MCF 10A (cell line): Measurements from ENCODE around the gene GABRR3. TPM values are rescaled to one million over a fixed set of nuclear protein-coding genes. Genes with fewer than 3 reads are reported as not detected.
A peak's percentile ranks its signal among the peaks of the same experiment; 100 is the strongest.

Experiments used
- BruUV-seq: library from RNA; stranded (reverse); fragments of 400-500 nt; replicated peaks from 2 replicates; lab custom pipeline; 2021; lab: Mats Ljungman, UMichigan
- CTCF ChIA-PET: fragments of 300-600 bp; sonication (Branson Sonifier 250); formaldehyde crosslinking; extraction: SDS; loops from one replicate; lab custom pipeline; 2021; ENCODE audit warnings: antibody characterized with exemption, inconsistent platforms; lab: Yijun Ruan, JAX
- POLR2A ChIA-PET: fragments of 300-600, 350-650 bp; sonication (Branson Sonifier 250); formaldehyde crosslinking; extraction: SDS; loops from one replicate; lab custom pipeline; 2020; ENCODE audit warnings: antibody characterized with exemption, inconsistent platforms; lab: Yijun Ruan, JAX
- DNase-seq: peaks from one replicate; pipeline ENCODE4 v3.0.0-alpha.2; 2018; ENCODE audit not compliant: unreplicated experiment
- H3K27ac Mint-ChIP-seq: one replicate; pipeline ENCODE4 v1.8.0; 2022; ENCODE audit warnings: mild to moderate bottlenecking, low read depth, mixed read lengths; ENCODE audit not compliant: unreplicated experiment
- H3K27me3 Mint-ChIP-seq: one replicate; pipeline ENCODE4 v1.8.0; 2022; ENCODE audit warnings: mixed read lengths; ENCODE audit not compliant: insufficient read depth, unreplicated experiment
- H3K36me3 Mint-ChIP-seq: one replicate; pipeline ENCODE4 v1.8.0; 2022; ENCODE audit warnings: mild to moderate bottlenecking, moderate library complexity, mixed read lengths; ENCODE audit not compliant: insufficient read depth, unreplicated experiment
- H3K4me1 Mint-ChIP-seq: one replicate; pipeline ENCODE4 v1.8.0; 2022; ENCODE audit warnings: mixed read lengths; ENCODE audit not compliant: insufficient read depth, unreplicated experiment
- H3K4me3 Mint-ChIP-seq: one replicate; pipeline ENCODE4 v1.8.0; 2022; ENCODE audit warnings: mild to moderate bottlenecking, moderate library complexity, mixed read lengths; ENCODE audit not compliant: unreplicated experiment
- H3K9me3 Mint-ChIP-seq: one replicate; pipeline ENCODE4 v1.8.0; 2022; ENCODE audit warnings: mixed read lengths; ENCODE audit not compliant: unreplicated experiment
- intact Hi-C: fragments of 100-400 bp; cut with micrococcal nuclease; formaldehyde crosslinking; loops from 2 replicates; pipeline ENCODE4 v1.14.1; 2022
- total RNA-seq: library from RNA; stranded (reverse); gene quantifications from 2 replicates; pipeline ENCODE4 v1.2.3, GENCODE V29; 2022
- TF ChIP-seq, protein P1 (sequence below): fragments of 200-600 bp; IDR thresholded peaks from one replicate; pipeline ENCODE4 v1.8.0; 2022; ENCODE audit warnings: antibody characterized with exemption, mild to moderate bottlenecking; ENCODE audit not compliant: unreplicated experiment

Gene GABRR3
- total RNA-seq, 1 experiment from 2014 or later, result not detected

GRCh38 chr3:97952872-97953271 lies 82.2 kb downstream of the GABRR3 start:
- H3K27ac Mint-ChIP-seq, result no peak overlapping the region
- no peak for DNase-seq
- H3K4me3 Mint-ChIP-seq, result no peak overlapping the region

GRCh38 chr3:97952280-97952679 lies 82.8 kb downstream of the GABRR3 start:
- POLR2A ChIA-PET, result interaction anchor here (0.6 to 2.9 kb wide), 5 partner anchors 8 to 62 kb away, joined by 3 to 9 read pairs (median 3); partner anchors contain the start of gene RIOX2
- no TSS peak for BruUV-seq
- no peaks in the 10 kb centered on the region for H3K9me3 Mint-ChIP-seq
- peaks cover 82% of the 10 kb centered on the region for H3K36me3 Mint-ChIP-seq
- TF ChIP-seq, protein P1, sequence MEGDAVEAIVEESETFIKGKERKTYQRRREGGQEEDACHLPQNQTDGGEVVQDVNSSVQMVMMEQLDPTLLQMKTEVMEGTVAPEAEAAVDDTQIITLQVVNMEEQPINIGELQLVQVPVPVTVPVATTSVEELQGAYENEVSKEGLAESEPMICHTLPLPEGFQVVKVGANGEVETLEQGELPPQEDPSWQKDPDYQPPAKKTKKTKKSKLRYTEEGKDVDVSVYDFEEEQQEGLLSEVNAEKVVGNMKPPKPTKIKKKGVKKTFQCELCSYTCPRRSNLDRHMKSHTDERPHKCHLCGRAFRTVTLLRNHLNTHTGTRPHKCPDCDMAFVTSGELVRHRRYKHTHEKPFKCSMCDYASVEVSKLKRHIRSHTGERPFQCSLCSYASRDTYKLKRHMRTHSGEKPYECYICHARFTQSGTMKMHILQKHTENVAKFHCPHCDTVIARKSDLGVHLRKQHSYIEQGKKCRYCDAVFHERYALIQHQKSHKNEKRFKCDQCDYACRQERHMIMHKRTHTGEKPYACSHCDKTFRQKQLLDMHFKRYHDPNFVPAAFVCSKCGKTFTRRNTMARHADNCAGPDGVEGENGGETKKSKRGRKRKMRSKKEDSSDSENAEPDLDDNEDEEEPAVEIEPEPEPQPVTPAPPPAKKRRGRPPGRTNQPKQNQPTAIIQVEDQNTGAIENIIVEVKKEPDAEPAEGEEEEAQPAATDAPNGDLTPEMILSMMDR, result no peak
- intact Hi-C loops, result no loop called here
- peaks cover 12% of the 10 kb centered on the region for H3K4me1 Mint-ChIP-seq
- H3K4me3 Mint-ChIP-seq, result no peak overlapping the region
- no peak overlapping the region for H3K27ac Mint-ChIP-seq
- CTCF ChIA-PET, result interaction anchor here (1.0 to 2.4 kb wide), 3 partner anchors 11 to 158 kb away, joined by 3 to 11 read pairs (median 6); no protein-coding TSS in a partner anchor
- H3K27me3 Mint-ChIP-seq, result no peaks in the 10 kb centered on the region
- DNase-seq, result peak; percentile 78

More at GRCh38 chr3:97952872-97953271, 82.2 kb downstream of the GABRR3 start:
- intact Hi-C loops, result no loop called here
- no TSS peak for BruUV-seq
- TF ChIP-seq, protein P1, result no peak
- Mint-ChIP-seq H3K36me3 (peaks cover 86% of the 10 kb centered on the region), H3K27me3 (no peaks in the 10 kb centered on the region), H3K9me3 (no peaks in the 10 kb centered on the region), H3K4me1 (peaks cover 12% of the 10 kb centered on the region)
- ChIA-PET CTCF (interaction anchor here (0.6 to 2.4 kb wide), 4 partner anchors 13 to 158 kb away, joined by 3 to 11 read pairs (median 4); no protein-coding TSS in a partner anchor), POLR2A (interaction anchor here (0.6 to 2.9 kb wide), 6 partner anchors 8 to 61 kb away, joined by 3 to 9 read pairs (median 3); partner anchors contain the start of gene RIOX2)

DNA sequence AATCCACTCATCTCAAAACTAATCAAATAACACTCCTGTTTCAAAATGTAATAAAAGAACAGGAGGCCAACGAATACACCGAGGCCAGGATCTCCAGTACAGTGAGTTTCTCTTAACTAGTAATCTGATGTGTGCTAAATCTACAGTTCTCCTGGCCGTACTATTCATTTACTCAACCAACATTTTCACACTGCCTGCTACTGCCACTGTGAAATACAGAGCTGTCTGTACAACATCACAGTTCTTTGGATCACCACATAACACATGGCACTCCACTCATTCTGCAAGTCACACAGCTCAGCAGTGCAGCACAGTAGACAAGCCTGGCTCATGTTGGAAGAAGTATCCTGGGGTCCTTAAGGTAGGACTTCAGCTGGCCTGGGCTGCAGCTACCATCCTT lies 84.8 kb downstream of the GABRR3 start:
- ChIA-PET POLR2A (no interaction called here), CTCF (interaction anchor here (0.7 to 1.9 kb wide), 4 partner anchors 10 to 637 kb away, joined by 3 to 6 read pairs (median 4); no protein-coding TSS in a partner anchor)
- TF ChIP-seq, protein P1, result no peak
- BruUV-seq, result no TSS peak
- no peaks in the 10 kb centered on the region for H3K9me3 Mint-ChIP-seq
- no peak overlapping the region for H3K4me3 Mint-ChIP-seq
- H3K27me3 Mint-ChIP-seq, result no peaks in the 10 kb centered on the region
- intact Hi-C loops, result no loop called here
- peak overlapping the region; percentile 23 for H3K27ac Mint-ChIP-seq
- peaks cover 12% of the 10 kb centered on the region for H3K4me1 Mint-ChIP-seq
- peaks cover 80% of the 10 kb centered on the region for H3K36me3 Mint-ChIP-seq
- DNase-seq, result no peak

DNA sequence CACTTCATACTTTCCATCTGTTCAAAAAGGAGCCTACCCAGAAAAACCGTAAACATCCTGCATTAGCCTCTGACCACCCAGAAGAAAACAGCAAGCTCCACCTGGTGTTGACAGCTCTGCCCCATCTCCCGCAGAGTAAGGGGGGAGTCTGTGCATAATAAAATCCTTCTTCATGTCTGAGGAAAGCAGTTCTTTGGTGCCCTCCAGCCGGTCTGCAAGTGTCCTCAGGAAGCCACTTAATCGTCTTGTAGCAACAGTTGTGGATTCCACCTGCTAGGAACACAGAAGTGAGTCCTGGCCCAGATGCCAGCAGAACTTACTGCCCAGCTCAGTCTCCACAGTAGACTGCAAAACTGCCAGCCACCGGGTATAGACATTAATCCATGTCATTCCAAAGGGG lies 85.4 kb downstream of the GABRR3 start:
- intact Hi-C loops, result no loop called here
- DNase-seq, result no peak
- Mint-ChIP-seq H3K9me3 (no peaks in the 10 kb centered on the region), H3K27ac (no peak overlapping the region), H3K4me1 (peaks cover 12% of the 10 kb centered on the region), H3K36me3 (peaks cover 77% of the 10 kb centered on the region), H3K27me3 (no peaks in the 10 kb centered on the region), H3K4me3 (no peak overlapping the region)
- TF ChIP-seq, protein P1, result no peak
- POLR2A ChIA-PET, result interaction anchor here (0.6 kb wide), 1 partner anchor 44 kb away, joined by 3 read pairs; no protein-coding TSS in a partner anchor
- BruUV-seq, result no TSS peak
- CTCF ChIA-PET, result interaction anchor here (1.2 to 1.9 kb wide), 3 partner anchors 9 to 638 kb away, joined by 3 to 6 read pairs (median 5); no protein-coding TSS in a partner anchor
